Suprapubic skin (tissue), 4 donors: ENCODE data around the gene CAVIN2. TPM values are rescaled to one million over a fixed set of nuclear protein-coding genes. Genes with fewer than 3 reads are reported as not detected.

Source experiments
- DNase-seq, 2 donors: peaks; one replicate each; pipeline ENCODE4 v3.0.0-alpha.2; 2019; ENCODE audit warnings: low spot score in 2 of 2
- H3K27ac ChIP-seq: fragments of 200-600 bp; sonication (generic); one replicate; pipeline ENCODE4 v1.5.1; 2019
- H3K27me3 ChIP-seq: fragments of 200-600 bp; sonication (generic); one replicate; pipeline ENCODE4 v1.5.1; 2019
- H3K36me3 ChIP-seq: fragments of 200-600 bp; sonication (generic); one replicate; pipeline ENCODE4 v1.5.1; 2019
- H3K4me1 ChIP-seq: fragments of 200-600 bp; sonication (generic); one replicate; pipeline ENCODE4 v1.5.1; 2019
- H3K4me3 ChIP-seq: fragments of 200-600 bp; sonication (generic); one replicate; pipeline ENCODE4 v1.5.1; 2019; ENCODE audit warnings: mild to moderate bottlenecking
- H3K9me3 ChIP-seq: fragments of 200-600 bp; sonication (generic); one replicate; pipeline ENCODE4 v1.5.1; 2019
- EP300 ChIP-seq: sonication (generic); formaldehyde crosslinking; IDR thresholded peaks from one replicate; pipeline ENCODE4 v1.6.1; 2017; ENCODE audit warnings: antibody characterized with exemption
- POLR2A ChIP-seq, 2 donors: fragments of 450-650 bp; IDR thresholded peaks; one replicate each; pipeline ENCODE4 v1.6.1; 2017; ENCODE audit warnings: antibody characterized with exemption in 2 of 2, mild to moderate bottlenecking in 2 of 2, moderate library complexity in 2 of 2
- POLR2AphosphoS5 ChIP-seq, 3 donors: sonication (generic); formaldehyde crosslinking; IDR thresholded peaks; one replicate each; pipeline ENCODE4 v1.6.1; 2017; ENCODE audit warnings: antibody characterized with exemption in 3 of 3
- WGBS: methylation state at CpG from one replicate; pipeline ENCODE4 v1.1.5; 2018; 5-methylcytosine and 5-hydroxymethylcytosine counted together
- total RNA-seq, 4 donors: library from RNA; depleted of rRNA; stranded (reverse); fragments of >200 nt; gene quantifications; one replicate each; pipeline ENCODE4 v1.1.0, GENCODE V29; 2016
- TF ChIP-seq, protein P1 (sequence below), 2 donors: fragments of 200-600 bp in 1 of 2; fragments of 450-650 bp in 1 of 2; sonication (generic) in 1 of 2; IDR thresholded peaks; one replicate each; pipeline ENCODE4 v1.5.1; 2016 to 2019; ENCODE audit warnings: antibody characterized with exemption in 2 of 2, mild to moderate bottlenecking in 1 of 2, moderate library complexity in 1 of 2

Gene CAVIN2
- total RNA-seq, 4 donors from 2014 or later = 3.8 to 12.9 (median 6.7) TPM

DNA sequence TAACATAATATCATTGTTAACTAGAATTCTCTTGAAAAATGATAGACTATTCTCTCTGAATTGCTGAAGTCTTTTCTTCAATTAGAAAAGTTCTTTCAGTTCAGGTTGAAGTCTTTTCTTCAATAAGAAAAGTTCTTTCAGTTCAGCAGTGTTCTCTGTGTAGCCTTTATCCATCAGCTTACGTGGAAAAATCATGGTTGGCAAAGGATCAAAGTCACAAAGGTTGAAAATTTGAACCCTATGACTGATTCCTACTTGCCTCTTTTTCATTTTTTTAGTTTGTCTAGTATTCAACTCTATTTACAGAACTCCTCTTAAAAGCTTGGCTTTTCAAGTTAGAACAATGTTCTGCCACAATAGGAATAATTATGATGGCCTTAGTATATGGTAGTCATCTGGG lies 25.8 kb downstream of the CAVIN2 start:
- no peak overlapping the region for H3K4me3 ChIP-seq
- no peaks in the 10 kb centered on the region for H3K9me3 ChIP-seq
- no peak overlapping the region for H3K27ac ChIP-seq
- no peaks in the 10 kb centered on the region for H3K4me1 ChIP-seq
- WGBS = 69% methylated on average over 1 of the region's 1 CpG
- no peak for DNase-seq
- H3K36me3 ChIP-seq = no peaks in the 10 kb centered on the region
- TF ChIP-seq POLR2AphosphoS5 (IDR thresholded peaks at IDR 0.05) (no peak), EP300 (no peak), POLR2A (IDR thresholded peaks at IDR 0.05) (no peak)
- TF ChIP-seq, protein P1, sequence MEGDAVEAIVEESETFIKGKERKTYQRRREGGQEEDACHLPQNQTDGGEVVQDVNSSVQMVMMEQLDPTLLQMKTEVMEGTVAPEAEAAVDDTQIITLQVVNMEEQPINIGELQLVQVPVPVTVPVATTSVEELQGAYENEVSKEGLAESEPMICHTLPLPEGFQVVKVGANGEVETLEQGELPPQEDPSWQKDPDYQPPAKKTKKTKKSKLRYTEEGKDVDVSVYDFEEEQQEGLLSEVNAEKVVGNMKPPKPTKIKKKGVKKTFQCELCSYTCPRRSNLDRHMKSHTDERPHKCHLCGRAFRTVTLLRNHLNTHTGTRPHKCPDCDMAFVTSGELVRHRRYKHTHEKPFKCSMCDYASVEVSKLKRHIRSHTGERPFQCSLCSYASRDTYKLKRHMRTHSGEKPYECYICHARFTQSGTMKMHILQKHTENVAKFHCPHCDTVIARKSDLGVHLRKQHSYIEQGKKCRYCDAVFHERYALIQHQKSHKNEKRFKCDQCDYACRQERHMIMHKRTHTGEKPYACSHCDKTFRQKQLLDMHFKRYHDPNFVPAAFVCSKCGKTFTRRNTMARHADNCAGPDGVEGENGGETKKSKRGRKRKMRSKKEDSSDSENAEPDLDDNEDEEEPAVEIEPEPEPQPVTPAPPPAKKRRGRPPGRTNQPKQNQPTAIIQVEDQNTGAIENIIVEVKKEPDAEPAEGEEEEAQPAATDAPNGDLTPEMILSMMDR (IDR thresholded peaks at IDR 0.05) = no peak
- H3K27me3 ChIP-seq = no peaks in the 10 kb centered on the region

DNA sequence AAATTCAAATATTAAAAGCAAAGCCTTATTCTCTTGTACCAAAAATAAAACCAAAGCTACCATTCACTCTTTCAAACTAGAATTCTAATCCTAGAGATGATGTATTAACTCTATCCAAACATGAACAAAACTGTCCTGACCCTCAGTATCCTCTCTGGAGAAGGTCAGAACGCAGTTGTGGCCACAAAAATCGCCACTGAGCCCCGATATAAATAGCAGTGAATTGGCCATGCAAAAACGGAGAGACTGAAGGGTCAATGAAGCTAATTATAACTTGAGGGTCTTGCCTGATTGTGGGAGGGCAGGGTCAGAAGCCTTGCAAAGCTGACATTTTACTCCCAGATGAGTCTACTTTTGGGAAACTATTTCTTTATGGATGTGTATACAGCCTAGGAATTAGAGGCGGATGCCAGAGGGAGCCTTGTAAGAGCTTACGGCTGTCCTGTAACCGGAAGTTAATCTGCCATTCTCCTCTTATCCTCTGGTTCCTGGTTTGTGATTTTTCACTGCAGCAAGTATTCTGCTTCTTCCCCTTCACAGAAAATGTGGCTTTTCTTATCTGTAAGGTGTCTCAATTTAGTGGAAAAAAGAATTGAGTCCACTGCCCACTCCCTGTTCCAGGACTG lies 28.1 kb downstream of the CAVIN2 start:
- WGBS = 66% methylated on average over 7 of the region's 7 CpGs
- Histone ChIP-seq H3K36me3 (no peaks in the 10 kb centered on the region), H3K4me1 (no peaks in the 10 kb centered on the region), H3K9me3 (no peaks in the 10 kb centered on the region), H3K27me3 (no peaks in the 10 kb centered on the region), H3K27ac (no peak overlapping the region), H3K4me3 (no peak overlapping the region)
- no peak for TF ChIP-seq EP300
- no peak for TF ChIP-seq POLR2AphosphoS5 (IDR thresholded peaks at IDR 0.05)
- TF ChIP-seq, protein P1 (IDR thresholded peaks at IDR 0.05) = no peak
- no peak for DNase-seq

DNA sequence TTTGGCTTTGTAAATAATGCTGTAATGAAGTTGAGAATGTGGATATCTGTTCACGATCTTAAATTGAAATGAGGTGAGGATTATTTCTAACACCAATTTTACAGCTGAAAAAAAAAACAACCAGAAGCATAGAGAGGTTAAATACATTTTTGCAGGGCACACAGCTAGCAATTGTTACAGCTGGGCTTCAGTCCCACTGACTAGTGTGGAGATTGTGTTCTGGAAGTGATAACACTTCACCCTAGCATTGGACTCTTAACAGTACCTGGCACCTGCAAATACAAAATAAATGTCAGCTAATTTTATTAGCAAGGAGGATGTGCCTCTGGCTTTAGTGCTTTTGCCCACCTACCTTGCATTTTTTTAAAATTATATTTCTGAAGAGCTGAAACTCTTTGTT lies 28.8 kb downstream of the CAVIN2 start:
- no peaks in the 10 kb centered on the region for H3K9me3 ChIP-seq
- H3K27ac ChIP-seq = no peak overlapping the region

DNA sequence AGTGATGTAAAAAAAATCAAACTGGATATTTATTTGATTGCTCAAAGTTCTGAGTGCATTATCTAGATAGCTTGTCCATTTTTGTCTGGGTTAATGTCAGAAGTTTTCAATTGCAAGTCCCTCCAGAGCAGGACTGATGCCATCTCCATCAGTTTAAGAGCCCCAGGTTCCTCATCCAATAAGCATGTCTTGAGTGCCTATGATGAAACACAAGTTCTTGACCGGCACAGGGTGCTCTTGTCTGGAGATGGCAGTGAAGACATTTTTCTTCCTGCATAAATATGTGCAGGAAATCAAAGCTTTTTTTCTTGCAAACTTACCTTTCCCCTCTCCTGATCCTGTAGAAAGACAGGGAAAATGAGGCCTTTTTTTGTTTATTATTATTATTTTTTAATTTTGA lies 31.9 kb downstream of the CAVIN2 start:
- H3K9me3 ChIP-seq = no peaks in the 10 kb centered on the region
- WGBS = 93% methylated on average over 1 of the region's 1 CpG
- H3K27ac ChIP-seq = no peak overlapping the region
- no peaks in the 10 kb centered on the region for H3K36me3 ChIP-seq
- TF ChIP-seq POLR2A (IDR thresholded peaks at IDR 0.05) (no peak), EP300 (no peak), POLR2AphosphoS5 (IDR thresholded peaks at IDR 0.05) (no peak)
- no peak overlapping the region for H3K4me3 ChIP-seq
- DNase-seq = no peak
- no peaks in the 10 kb centered on the region for H3K4me1 ChIP-seq
- no peaks in the 10 kb centered on the region for H3K27me3 ChIP-seq

More for the DNA sequence above, 28.8 kb downstream of the CAVIN2 start:
- DNase-seq = no peak
- TF ChIP-seq EP300 (no peak), POLR2A (IDR thresholded peaks at IDR 0.05) (no peak), POLR2AphosphoS5 (IDR thresholded peaks at IDR 0.05) (no peak)
- TF ChIP-seq, protein P1 (IDR thresholded peaks at IDR 0.05) = no peak
- 91% methylated on average over 1 of the region's 1 CpG for WGBS
- Histone ChIP-seq H3K4me1 (no peaks in the 10 kb centered on the region), H3K4me3 (no peak overlapping the region), H3K36me3 (no peaks in the 10 kb centered on the region), H3K27me3 (no peaks in the 10 kb centered on the region)

DNA sequence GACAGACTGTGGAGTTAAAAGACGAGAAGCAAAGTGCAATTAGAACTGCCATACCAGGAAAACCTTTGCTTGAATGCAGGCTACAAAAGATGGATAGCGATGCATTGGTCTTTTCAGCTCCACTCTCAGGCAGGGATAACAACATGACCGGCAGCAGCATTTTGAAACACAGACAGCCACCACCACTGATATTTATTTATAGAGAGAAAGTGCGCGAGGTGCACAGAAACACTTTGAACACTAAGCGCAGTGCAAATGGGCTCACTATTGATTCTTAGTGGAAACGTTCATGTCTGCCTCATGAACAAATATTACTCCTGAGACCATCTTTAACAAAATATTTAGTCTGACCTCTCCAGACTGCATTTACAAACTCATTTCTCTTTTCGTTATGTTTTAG lies 32.9 kb downstream of the CAVIN2 start:
- no peaks in the 10 kb centered on the region for H3K9me3 ChIP-seq
- no peak overlapping the region for H3K27ac ChIP-seq
- no peak for DNase-seq
- H3K4me3 ChIP-seq = no peak overlapping the region
- H3K4me1 ChIP-seq = no peaks in the 10 kb centered on the region
- H3K27me3 ChIP-seq = no peaks in the 10 kb centered on the region
- TF ChIP-seq EP300 = no peak
- no peak for TF ChIP-seq POLR2A (IDR thresholded peaks at IDR 0.05)
- 83% methylated on average over 8 of the region's 8 CpGs for WGBS
- H3K36me3 ChIP-seq = no peaks in the 10 kb centered on the region

DNA sequence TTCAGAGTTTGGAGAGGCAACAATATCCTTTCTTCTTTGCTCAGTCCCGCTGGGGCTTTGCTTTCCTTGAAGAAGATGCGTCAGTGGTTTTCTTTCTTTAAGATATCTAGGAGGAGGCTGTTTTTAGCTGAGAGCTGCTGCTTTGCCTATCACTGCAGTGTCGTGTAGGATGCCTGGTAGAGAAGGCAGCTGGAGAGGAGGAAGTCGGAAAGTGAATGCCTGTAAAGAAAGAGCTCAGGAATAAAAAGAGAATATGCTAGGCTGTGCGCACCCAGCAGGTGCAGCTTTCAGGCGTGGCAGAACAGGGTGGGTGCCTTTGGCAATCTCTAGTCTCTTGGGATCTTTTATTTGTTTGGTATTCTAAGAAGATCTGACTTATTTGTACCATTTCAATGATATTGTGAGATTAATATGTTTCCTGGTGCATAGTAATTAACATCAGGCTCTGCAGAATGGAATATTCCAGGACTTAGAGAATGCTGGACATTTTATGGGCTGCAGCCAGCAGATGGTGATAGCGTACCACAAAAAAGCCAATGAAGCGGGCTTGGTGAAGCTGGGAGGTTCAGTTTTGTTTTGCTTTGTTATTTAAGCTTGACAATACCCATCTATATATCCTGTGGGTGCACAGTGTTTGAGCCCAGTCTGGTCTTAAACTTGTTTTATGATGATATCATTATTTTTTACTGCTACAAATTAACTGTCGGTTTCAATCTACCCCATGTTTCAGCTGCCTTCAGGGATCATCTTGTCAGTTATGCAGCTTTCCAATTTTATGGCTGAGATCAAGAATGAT lies 34.9 kb downstream of the CAVIN2 start:
- 39% methylated on average over 9 of the region's 9 CpGs for WGBS
- DNase-seq = no peak
- TF ChIP-seq POLR2A (IDR thresholded peaks at IDR 0.05) (no peak), EP300 (no peak), POLR2AphosphoS5 (IDR thresholded peaks at IDR 0.05) (no peak)
- TF ChIP-seq, protein P1 (IDR thresholded peaks at IDR 0.05) = peak; percentile 43 to 62
- Histone ChIP-seq H3K4me3 (no peak overlapping the region), H3K27me3 (no peaks in the 10 kb centered on the region), H3K36me3 (no peaks in the 10 kb centered on the region), H3K4me1 (no peaks in the 10 kb centered on the region), H3K9me3 (no peaks in the 10 kb centered on the region), H3K27ac (no peak overlapping the region)
